ENCODE measurements around the gene FLNB. TPM values are rescaled to one million over a fixed set of nuclear protein-coding genes. Genes with fewer than 3 reads are reported as not detected.

Gene FLNB
- total and polyA plus RNA-seq, 2 of the 13 experiments (the other 11 are each of a cell fraction or from before 2014, with no cell fraction given), result 106 to 130 TPM

DNA sequence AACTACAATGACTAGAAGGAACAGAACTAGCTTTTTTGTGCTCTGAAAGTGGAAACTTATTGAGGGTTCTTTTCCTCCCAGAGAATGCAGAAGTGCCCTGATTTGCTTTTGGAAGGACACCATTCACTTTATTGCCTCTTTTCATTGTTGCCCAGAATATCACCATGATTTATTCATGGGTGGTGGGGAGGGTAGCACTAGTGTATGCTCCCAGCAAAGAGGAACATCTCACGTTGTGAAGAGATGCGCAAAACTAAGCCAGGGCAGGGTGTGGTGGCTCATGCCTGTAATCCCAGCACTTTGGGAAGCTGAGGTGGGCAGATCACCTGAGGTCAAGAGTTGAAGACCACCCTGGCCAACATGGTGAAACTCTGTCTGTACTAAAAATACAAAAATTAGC lies 31.4 kb downstream of the FLNB start:
- FAIRE-seq (no peak), DNase-seq (ENCODE audit: low spot score) (no peak), ATAC-seq (no peak)
- H3K36me3 ChIP-seq (replicated peaks in 1 of 2; ENCODE audit: control insufficient read depth in 1 of 2, insufficient read depth in 2 of 2, low read length in 2 of 2), result peaks cover 0 to 17% of the 10 kb centered on the region in 2 experiments; a peak in 3 of 5 replicates
- H3K9ac ChIP-seq (ENCODE audit: insufficient read depth, low read depth, low read length), result 0 out of 2 replicates have a peak overlapping the region, but pooled peaks have one; percentile 17
- peak overlapping the region; percentile 72 for H3K4me2 ChIP-seq (ENCODE audit: low read depth, low read length)
- peaks cover 98% of the 10 kb centered on the region for H3K4me1 ChIP-seq (ENCODE audit: insufficient read depth, low read length)
- ChIA-PET CTCF (ENCODE audit: low intra/inter-chr PET ratio, low total read pairs) (no interaction called here), POLR2A (interaction anchor here (1.0 to 7.0 kb wide), 9 partner anchors 10 to 135 kb away, joined by 3 to 46 read pairs (median 10); no protein-coding TSS in a partner anchor)
- WGBS (ENCODE audit: low lambda C conversion rate), result 81% methylated on average over 2 of the region's 2 CpGs
- H3K79me2 ChIP-seq (ENCODE audit: insufficient read depth, low read length), result peaks cover 94% of the 10 kb centered on the region
- peak overlapping the region; percentile 88 for H3K27ac ChIP-seq (ENCODE audit: extremely low read length, insufficient read depth, low read length)
- intact Hi-C loops (cut with micrococcal nuclease; ENCODE audit: unreplicated experiment), result no loop called here
- in situ Hi-C loops (cut with HindIII; ENCODE audit: extremely low pct_ligation_motif_present, low pct_unique_long_range_greater_than_20kb), result no loop called here
- no peaks in the 10 kb centered on the region for H3K27me3 ChIP-seq (ENCODE audit: control insufficient read depth in 1 of 2, insufficient read depth in 2 of 2, low read length in 2 of 2)
- peak overlapping the region in 1 of 3 experiments; percentile 34; a peak in 2 of 6 replicates for H3K4me3 ChIP-seq (replicated peaks in 1 of 3; ENCODE audit: insufficient read depth in 1 of 3, low read depth in 2 of 3, low read length in 3 of 3)
- H4K20me1 ChIP-seq (ENCODE audit: insufficient read depth, low read length), result peaks cover 62% of the 10 kb centered on the region
- H2AFZ ChIP-seq (ENCODE audit: low read length), result no peak overlapping the region
- H3K9me3 ChIP-seq (ENCODE audit: low read length), result no peaks in the 10 kb centered on the region
- TF ChIP-seq ZNF335 (CRISPR knock-in tag; IDR thresholded peaks at IDR 0.05) (0 out of 2 replicates have a peak, but pooled peaks have one; percentile 11), ZNF33A (CRISPR knock-in tag; IDR thresholded peaks at IDR 0.05; ENCODE audit: borderline replicate concordance) (0 out of 2 replicates have a peak, but pooled peaks have one; percentile 44), SCMH1 (CRISPR knock-in tag; IDR thresholded peaks at IDR 0.05; ENCODE audit: borderline replicate concordance) (no peak), PHF5A (CRISPR knock-in tag; IDR thresholded peaks at IDR 0.05; ENCODE audit: low read depth, unreplicated experiment) (no peak), NCOA1 (CRISPR knock-in tag; IDR thresholded peaks at IDR 0.05) (peak; percentile 7; the same call in 1 of the 2 replicates), ZNF816 (CRISPR knock-in tag; IDR thresholded peaks at IDR 0.05; ENCODE audit: borderline replicate concordance) (0 out of 2 replicates have a peak, but pooled peaks have one; percentile 65), ZNF446 (CRISPR knock-in tag; IDR thresholded peaks at IDR 0.05) (no peak), ZNF670 (CRISPR knock-in tag; IDR thresholded peaks at IDR 0.05; ENCODE audit: borderline replicate concordance) (0 out of 2 replicates have a peak, but pooled peaks have one; percentile 59)
- TF ChIP-seq, protein P1, sequence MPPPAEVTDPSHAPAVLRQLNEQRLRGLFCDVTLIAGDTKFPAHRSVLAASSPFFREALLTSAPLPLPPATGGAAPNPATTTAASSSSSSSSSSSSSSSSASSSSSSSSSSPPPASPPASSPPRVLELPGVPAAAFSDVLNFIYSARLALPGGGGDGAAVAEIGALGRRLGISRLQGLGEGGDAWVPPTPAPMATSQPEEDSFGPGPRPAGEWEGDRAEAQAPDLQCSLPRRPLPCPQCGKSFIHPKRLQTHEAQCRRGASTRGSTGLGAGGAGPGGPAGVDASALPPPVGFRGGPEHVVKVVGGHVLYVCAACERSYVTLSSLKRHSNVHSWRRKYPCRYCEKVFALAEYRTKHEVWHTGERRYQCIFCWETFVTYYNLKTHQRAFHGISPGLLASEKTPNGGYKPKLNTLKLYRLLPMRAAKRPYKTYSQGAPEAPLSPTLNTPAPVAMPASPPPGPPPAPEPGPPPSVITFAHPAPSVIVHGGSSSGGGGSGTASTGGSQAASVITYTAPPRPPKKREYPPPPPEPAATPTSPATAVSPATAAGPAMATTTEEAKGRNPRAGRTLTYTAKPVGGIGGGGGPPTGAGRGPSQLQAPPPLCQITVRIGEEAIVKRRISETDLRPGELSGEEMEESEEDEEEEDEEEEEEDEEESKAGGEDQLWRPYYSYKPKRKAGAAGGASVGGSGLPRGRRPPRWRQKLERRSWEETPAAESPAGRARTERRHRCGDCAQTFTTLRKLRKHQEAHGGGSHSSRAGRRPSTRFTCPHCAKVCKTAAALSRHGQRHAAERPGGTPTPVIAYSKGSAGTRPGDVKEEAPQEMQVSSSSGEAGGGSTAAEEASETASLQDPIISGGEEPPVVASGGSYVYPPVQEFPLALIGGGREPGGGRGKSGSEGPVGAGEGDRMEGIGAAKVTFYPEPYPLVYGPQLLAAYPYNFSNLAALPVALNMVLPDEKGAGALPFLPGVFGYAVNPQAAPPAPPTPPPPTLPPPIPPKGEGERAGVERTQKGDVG (CRISPR knock-in tag; IDR thresholded peaks at IDR 0.05; ENCODE audit: borderline replicate concordance), result 0 out of 2 replicates have a peak, but pooled peaks have one; percentile 32
- TF ChIP-seq, protein P2, sequence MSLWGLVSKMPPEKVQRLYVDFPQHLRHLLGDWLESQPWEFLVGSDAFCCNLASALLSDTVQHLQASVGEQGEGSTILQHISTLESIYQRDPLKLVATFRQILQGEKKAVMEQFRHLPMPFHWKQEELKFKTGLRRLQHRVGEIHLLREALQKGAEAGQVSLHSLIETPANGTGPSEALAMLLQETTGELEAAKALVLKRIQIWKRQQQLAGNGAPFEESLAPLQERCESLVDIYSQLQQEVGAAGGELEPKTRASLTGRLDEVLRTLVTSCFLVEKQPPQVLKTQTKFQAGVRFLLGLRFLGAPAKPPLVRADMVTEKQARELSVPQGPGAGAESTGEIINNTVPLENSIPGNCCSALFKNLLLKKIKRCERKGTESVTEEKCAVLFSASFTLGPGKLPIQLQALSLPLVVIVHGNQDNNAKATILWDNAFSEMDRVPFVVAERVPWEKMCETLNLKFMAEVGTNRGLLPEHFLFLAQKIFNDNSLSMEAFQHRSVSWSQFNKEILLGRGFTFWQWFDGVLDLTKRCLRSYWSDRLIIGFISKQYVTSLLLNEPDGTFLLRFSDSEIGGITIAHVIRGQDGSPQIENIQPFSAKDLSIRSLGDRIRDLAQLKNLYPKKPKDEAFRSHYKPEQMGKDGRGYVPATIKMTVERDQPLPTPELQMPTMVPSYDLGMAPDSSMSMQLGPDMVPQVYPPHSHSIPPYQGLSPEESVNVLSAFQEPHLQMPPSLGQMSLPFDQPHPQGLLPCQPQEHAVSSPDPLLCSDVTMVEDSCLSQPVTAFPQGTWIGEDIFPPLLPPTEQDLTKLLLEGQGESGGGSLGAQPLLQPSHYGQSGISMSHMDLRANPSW (CRISPR knock-in tag; IDR thresholded peaks at IDR 0.05; ENCODE audit: borderline replicate concordance), result 0 out of 2 replicates have a peak, but pooled peaks have one; percentile 10
- BruUV-seq (replicated peaks), result no TSS peak
